ENCODE data around the gene FAM171A2.
"Not testable (repeated sequence)": the region's sequence is repeated elsewhere in the genome, so short reads cannot be mapped to it uniquely, and the experiment has no call there.

Gene FAM171A2

DNA sequence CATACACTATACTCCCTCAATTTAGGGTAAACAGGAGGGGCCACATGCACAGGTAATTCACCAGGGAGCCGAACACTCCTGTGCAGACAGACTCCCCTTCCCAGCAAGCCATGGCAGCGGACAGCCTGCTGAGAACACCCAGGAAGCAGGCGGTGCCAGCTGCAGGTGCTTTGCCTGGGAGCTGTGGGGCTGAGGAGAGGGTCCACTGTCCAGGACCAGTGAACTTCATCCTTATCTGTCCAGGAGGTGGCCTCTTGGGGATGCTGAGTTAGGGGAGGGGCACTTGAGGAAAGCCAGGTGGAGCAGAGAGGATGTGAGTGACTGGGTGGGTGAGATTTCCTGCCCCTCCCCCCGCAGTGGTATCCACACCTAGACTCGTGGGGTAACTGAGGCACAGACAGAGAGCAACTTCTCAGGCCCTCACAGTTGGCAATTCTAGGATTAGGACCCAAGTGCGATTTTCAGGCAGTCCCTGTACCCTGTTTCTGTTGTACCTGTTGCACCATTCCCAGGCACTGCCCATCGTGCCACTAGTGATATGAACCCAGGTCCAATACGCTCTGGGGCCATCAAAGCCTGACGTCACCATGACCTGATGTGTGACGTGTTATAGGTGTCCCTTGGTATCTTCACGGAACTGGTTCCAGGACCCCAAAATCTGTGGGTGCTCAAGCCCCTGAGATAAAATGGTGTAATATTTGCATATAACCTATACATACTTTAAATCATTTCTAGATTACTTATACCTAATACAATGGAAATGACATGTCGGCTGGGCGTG lies 17.4 kb downstream of the FAM171A2 start:
- DNase-seq (ENCODE audit: low spot score), result peak; percentile 21
- in situ Hi-C loops (cut with MboI; ENCODE audit: low sequenced_read_pairs, unreplicated experiment), result no loop called here
- TF ChIP-seq, protein P1, sequence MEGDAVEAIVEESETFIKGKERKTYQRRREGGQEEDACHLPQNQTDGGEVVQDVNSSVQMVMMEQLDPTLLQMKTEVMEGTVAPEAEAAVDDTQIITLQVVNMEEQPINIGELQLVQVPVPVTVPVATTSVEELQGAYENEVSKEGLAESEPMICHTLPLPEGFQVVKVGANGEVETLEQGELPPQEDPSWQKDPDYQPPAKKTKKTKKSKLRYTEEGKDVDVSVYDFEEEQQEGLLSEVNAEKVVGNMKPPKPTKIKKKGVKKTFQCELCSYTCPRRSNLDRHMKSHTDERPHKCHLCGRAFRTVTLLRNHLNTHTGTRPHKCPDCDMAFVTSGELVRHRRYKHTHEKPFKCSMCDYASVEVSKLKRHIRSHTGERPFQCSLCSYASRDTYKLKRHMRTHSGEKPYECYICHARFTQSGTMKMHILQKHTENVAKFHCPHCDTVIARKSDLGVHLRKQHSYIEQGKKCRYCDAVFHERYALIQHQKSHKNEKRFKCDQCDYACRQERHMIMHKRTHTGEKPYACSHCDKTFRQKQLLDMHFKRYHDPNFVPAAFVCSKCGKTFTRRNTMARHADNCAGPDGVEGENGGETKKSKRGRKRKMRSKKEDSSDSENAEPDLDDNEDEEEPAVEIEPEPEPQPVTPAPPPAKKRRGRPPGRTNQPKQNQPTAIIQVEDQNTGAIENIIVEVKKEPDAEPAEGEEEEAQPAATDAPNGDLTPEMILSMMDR (IDR thresholded peaks at IDR 0.05; ENCODE audit: borderline replicate concordance, control extremely low read depth, extremely low read depth, insufficient read depth, missing control alignments), result no peak

DNA sequence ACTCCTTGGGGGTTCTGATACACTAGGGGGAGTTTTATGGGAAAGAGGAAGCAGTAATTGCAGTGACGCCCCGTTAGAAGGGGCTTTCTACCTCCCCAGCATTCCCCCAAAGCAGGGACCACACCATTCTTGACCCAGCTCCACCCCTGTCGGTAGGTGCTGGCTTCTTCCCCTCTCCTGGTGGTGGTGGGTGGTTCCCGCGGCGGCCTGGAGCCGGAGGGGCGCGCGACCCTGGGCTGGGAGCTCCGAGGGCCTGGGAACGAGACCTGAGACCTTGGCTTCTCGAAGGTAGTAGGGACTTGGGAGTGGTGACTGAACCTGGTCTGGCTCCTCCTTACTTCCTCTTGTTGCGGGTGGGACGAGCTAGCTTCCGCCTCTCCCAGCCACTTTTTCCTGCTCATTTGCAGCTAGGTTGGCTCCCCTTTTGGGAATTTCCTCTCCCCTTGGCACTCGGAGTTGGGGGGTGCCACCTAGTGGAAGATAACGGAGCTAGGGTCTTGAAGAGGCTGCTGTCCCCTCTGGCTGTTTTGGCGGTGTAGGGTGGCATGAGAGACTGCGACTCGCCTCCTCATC lies 18.1 kb downstream of the FAM171A2 start:
- in situ Hi-C loops (cut with MboI; ENCODE audit: low sequenced_read_pairs, unreplicated experiment), result no loop called here
- TF ChIP-seq, protein P1 (IDR thresholded peaks at IDR 0.05; ENCODE audit: borderline replicate concordance, control extremely low read depth, extremely low read depth, insufficient read depth, missing control alignments), result peak; percentile 60
- no peak for DNase-seq (ENCODE audit: low spot score)

DNA sequence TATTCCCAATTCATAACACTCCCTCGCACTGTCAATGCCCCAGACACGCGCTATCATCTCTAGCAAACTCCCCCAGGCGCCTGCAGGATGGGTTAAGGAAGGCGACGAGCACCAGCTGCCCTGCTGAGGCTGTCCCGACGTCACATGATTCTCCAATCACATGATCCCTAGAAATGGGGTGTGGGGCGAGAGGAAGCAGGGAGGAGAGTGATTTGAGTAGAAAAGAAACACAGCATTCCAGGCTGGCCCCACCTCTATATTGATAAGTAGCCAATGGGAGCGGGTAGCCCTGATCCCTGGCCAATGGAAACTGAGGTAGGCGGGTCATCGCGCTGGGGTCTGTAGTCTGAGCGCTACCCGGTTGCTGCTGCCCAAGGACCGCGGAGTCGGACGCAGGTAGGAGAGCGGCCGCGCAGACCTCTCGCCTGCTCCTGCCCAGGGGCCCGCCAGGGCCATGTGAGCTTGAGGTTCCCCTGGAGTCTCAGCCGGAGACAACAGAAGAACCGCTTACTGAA lies 18.7 kb downstream of the FAM171A2 start, which contains the start of gene GRN:
Gene GRN, plus strand, starts transcription at position 364 of the 515 bp plus-strand sequence. CDS start 3,863 bp downstream, outside the sequence.
- peak; percentile 95 for DNase-seq (ENCODE audit: low spot score)
- in situ Hi-C loops (cut with MboI; ENCODE audit: low sequenced_read_pairs, unreplicated experiment), result no loop called here
- TF ChIP-seq, protein P1 (IDR thresholded peaks at IDR 0.05; ENCODE audit: borderline replicate concordance, control extremely low read depth, extremely low read depth, insufficient read depth, missing control alignments), result no peak

DNA sequence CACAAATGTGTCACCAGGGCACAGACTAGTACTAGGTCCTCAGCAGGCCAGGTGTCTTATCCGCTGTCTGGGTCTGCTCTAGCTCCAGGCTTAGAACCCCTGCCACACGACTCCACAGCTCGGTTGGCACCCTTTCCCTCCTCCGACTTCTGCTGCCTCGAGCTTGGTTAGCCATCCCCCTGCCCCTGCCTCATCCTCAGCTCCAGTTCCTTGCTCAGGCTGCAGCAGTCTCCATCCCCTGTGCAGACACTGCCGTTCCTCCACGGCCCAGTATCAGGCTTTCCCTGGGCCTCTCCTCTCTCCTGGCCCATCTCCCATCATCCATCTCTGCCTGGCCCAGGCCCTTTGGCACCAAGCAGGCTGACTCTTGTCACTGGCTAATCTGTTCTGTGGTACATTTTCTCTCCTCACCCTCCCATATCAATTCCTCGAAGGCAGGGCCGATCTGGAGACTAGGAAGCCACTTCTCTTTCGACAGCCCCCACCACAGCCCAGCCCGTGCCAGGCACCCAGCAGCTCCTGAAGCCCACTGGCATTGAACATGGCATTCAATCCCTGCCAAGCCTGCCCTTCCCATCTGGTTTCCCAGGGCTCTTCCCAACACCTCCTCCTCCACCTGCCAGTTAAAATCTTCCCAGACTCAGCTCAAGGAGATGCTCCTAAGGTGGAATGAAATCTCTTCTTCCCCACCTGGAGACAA lies 20.0 kb downstream of the FAM171A2 start:
- TF ChIP-seq, protein P1 (IDR thresholded peaks at IDR 0.05; ENCODE audit: borderline replicate concordance, control extremely low read depth, extremely low read depth, insufficient read depth, missing control alignments), result no peak
- no peak for DNase-seq (ENCODE audit: low spot score)
- in situ Hi-C loops (cut with MboI; ENCODE audit: low sequenced_read_pairs, unreplicated experiment), result no loop called here

DNA sequence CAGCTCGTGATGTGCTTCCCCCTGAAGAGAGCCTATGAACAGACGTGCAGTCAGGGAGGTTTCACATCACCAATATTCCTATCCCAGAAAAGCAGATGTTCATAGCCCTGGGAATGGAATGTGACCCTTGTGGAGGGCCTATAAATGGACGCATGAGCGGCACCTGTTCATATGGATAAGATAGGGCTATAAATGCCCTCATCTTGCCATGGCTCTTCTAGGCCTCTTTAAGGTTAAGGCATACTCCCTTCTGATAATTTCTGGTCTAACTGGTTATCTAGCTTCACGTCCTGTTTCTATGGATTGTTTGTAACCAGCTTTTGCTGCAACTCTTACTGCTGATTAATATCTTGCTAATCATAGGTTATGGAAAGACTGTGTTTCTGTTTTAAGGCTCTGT lies 23.1 kb downstream of the FAM171A2 start:
- in situ Hi-C loops (cut with MboI; ENCODE audit: low sequenced_read_pairs, unreplicated experiment); DNase-seq (ENCODE audit: low spot score): not testable (repeated sequence)

DNA sequence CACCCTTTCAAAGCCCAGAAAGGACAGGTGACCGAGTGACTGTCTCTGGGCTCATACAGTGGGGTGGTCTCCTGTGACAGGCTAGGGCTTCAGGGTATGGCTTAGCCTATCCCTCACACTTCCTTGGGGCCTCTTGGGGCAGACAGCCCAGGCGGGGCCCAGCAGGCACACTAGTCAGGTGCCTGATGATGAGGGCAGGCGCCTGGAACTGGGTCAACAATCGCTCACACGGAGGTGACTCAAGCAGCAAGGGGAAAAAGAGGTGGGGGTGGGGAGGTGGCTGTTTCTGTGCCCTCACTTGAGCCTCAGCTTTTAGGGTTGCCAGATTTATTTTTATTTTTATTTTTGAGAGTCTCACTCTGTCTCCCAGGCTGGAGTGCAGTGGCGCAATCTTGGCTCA lies 25.0 kb downstream of the FAM171A2 start:
- DNase-seq (ENCODE audit: low spot score), result no peak
- in situ Hi-C loops (cut with MboI; ENCODE audit: low sequenced_read_pairs, unreplicated experiment), result no loop called here
- TF ChIP-seq, protein P1 (IDR thresholded peaks at IDR 0.05; ENCODE audit: borderline replicate concordance, control extremely low read depth, extremely low read depth, insufficient read depth, missing control alignments), result no peak

All from GM13976 (cell line).